GM21737 (cell line): ENCODE results near the gene SERPINE3.

Experiments
- ATAC-seq: cut with Tn5 transposase; IDR thresholded peaks from one replicate; pipeline ENCODE4 v1.9.1; 2021; ENCODE audit warnings: mild to moderate bottlenecking, moderate library complexity; ENCODE audit not compliant: unreplicated experiment

The SERPINE3 gene

GRCh38 chr13:51360489-51360888, 21.0 kb downstream of the SERPINE3 start:
- ATAC-seq, result no peak

GRCh38 chr13:51361106-51361505, 21.6 kb downstream of the SERPINE3 start:
- no peak for ATAC-seq

GRCh38 chr13:51363625-51364024, 24.1 kb downstream of the SERPINE3 start:
- ATAC-seq, result no peak

GRCh38 chr13:51364404-51365008, 25.0 kb downstream of the SERPINE3 start:
- ATAC-seq, result no peak

GRCh38 chr13:51370116-51370515, 30.6 kb downstream of the SERPINE3 start:
- no peak for ATAC-seq

GRCh38 chr13:51370811-51371210, 31.3 kb downstream of the SERPINE3 start:
- no peak for ATAC-seq

GRCh38 chr13:51371768-51372399, 32.4 kb downstream of the SERPINE3 start:
- ATAC-seq, result no peak

GRCh38 chr13:51373451-51373850, 34.0 kb downstream of the SERPINE3 start:
- ATAC-seq, result no peak

- ATAC-seq, result no peak
Observed at GRCh38 chr13:51380269-51380668, 40.8 kb downstream of the SERPINE3 start.

GRCh38 chr13:51385114-51385513, 45.6 kb downstream of the SERPINE3 start:
- ATAC-seq, result no peak

GRCh38 chr13:51394724-51395123, 55.2 kb downstream of the SERPINE3 start:
- no peak for ATAC-seq

- no peak for ATAC-seq
Observed at GRCh38 chr13:51396352-51396751, 56.9 kb downstream of the SERPINE3 start.

GRCh38 chr13:51397262-51397941, 57.9 kb downstream of the SERPINE3 start:
- ATAC-seq, result no peak

GRCh38 chr13:51405176-51405575, 65.7 kb downstream of the SERPINE3 start:
- no peak for ATAC-seq

GRCh38 chr13:51412431-51412830, 72.9 kb downstream of the SERPINE3 start:
- no peak for ATAC-seq
